ENCODE data around the gene TPM1.

- TF ChIP-seq CTCF (IDR thresholded peaks at IDR 0.05) (no peak), POLR2A (IDR thresholded peaks at IDR 0.05) (no peak)
These were observed 6.5 kb downstream of the TPM1 start for GRCh38 chr15:63048776-63049665.
